ENCODE measurements around the gene NLRC5.

Gene NLRC5

DNA sequence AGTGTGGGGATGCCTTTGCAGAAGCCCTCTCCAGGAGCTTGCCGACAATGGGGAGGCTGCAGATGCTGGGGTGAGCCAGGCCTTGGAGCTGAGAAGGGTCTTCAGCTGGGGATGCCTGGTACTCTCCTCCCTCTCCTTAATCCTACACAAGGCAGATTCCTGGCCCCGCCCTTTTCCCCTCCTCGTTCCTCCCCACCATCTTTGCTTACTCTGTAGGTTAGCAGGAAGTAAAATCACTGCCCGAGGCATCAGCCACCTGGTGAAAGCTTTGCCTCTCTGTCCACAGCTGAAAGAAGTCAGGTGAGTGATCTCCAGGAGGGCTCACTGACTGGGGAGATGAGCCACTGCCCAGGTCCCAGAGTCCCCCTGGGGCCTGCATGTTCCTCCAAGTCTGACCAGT lies 38.7 kb downstream of the NLRC5 start:
- no peak for DNase-seq
- Histone ChIP-seq H3K27ac (ENCODE audit: low read length) (no peak overlapping the region), H3K79me2 (ENCODE audit: insufficient read depth, low read length) (no peaks in the 10 kb centered on the region), H3K9ac (ENCODE audit: low read depth, low read length) (no peak overlapping the region), H3K36me3 (ENCODE audit: insufficient read depth, low read length) (no peaks in the 10 kb centered on the region), H3K27me3 (ENCODE audit: insufficient read depth, low read length, poor library complexity) (no peaks in the 10 kb centered on the region), H3K4me3 (ENCODE audit: low read depth in 1 of 2, low read length in 2 of 2) (no peak overlapping the region), H2AFZ (ENCODE audit: low read depth, low read length) (no peak overlapping the region), H3K4me1 (ENCODE audit: insufficient read depth, low read length) (no peaks in the 10 kb centered on the region), H3K9me3 (ENCODE audit: insufficient read depth, low read length, severe bottlenecking) (no peaks in the 10 kb centered on the region), H4K20me1 (ENCODE audit: insufficient read depth, low read length) (no peaks in the 10 kb centered on the region), H3K4me2 (ENCODE audit: insufficient read depth, low read length) (no peak overlapping the region)
- no peak for ATAC-seq (ENCODE audit: insufficient read depth, low read depth)
- TF ChIP-seq EZH2 (IDR thresholded peaks at IDR 0.05; ENCODE audit: borderline replicate concordance, low read depth, low read length, severe bottlenecking), result no peak
- TF ChIP-seq, protein P1, sequence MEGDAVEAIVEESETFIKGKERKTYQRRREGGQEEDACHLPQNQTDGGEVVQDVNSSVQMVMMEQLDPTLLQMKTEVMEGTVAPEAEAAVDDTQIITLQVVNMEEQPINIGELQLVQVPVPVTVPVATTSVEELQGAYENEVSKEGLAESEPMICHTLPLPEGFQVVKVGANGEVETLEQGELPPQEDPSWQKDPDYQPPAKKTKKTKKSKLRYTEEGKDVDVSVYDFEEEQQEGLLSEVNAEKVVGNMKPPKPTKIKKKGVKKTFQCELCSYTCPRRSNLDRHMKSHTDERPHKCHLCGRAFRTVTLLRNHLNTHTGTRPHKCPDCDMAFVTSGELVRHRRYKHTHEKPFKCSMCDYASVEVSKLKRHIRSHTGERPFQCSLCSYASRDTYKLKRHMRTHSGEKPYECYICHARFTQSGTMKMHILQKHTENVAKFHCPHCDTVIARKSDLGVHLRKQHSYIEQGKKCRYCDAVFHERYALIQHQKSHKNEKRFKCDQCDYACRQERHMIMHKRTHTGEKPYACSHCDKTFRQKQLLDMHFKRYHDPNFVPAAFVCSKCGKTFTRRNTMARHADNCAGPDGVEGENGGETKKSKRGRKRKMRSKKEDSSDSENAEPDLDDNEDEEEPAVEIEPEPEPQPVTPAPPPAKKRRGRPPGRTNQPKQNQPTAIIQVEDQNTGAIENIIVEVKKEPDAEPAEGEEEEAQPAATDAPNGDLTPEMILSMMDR (IDR thresholded peaks at IDR 0.05; ENCODE audit: borderline replicate concordance, extremely low read depth, low read length, poor library complexity, severe bottlenecking), result no peak

- no peaks in the 10 kb centered on the region for H3K36me3 ChIP-seq (ENCODE audit: insufficient read depth, low read length)
- ATAC-seq (ENCODE audit: insufficient read depth, low read depth) (no peak), DNase-seq (no peak)
- no peak overlapping the region for H3K4me3 ChIP-seq (ENCODE audit: low read depth in 1 of 2, low read length in 2 of 2)
- no peak overlapping the region for H3K9ac ChIP-seq (ENCODE audit: low read depth, low read length)
- H3K27me3 ChIP-seq (ENCODE audit: insufficient read depth, low read length, poor library complexity), result no peaks in the 10 kb centered on the region
- H4K20me1 ChIP-seq (ENCODE audit: insufficient read depth, low read length), result no peaks in the 10 kb centered on the region
- no peaks in the 10 kb centered on the region for H3K9me3 ChIP-seq (ENCODE audit: insufficient read depth, low read length, severe bottlenecking)
- H3K79me2 ChIP-seq (ENCODE audit: insufficient read depth, low read length), result no peaks in the 10 kb centered on the region
- TF ChIP-seq, protein P1 (IDR thresholded peaks at IDR 0.05; ENCODE audit: borderline replicate concordance, extremely low read depth, low read length, poor library complexity, severe bottlenecking), result no peak
- no peak for TF ChIP-seq EZH2 (IDR thresholded peaks at IDR 0.05; ENCODE audit: borderline replicate concordance, low read depth, low read length, severe bottlenecking)
- H3K4me2 ChIP-seq (ENCODE audit: insufficient read depth, low read length), result no peak overlapping the region
- H3K27ac ChIP-seq (ENCODE audit: low read length), result no peak overlapping the region
- H3K4me1 ChIP-seq (ENCODE audit: insufficient read depth, low read length), result no peaks in the 10 kb centered on the region
- no peak overlapping the region for H2AFZ ChIP-seq (ENCODE audit: low read depth, low read length)
Observed at GRCh38 chr16:57029161-57030160, 40.1 kb downstream of the NLRC5 start.

- Histone ChIP-seq H3K27ac (ENCODE audit: low read length) (no peak overlapping the region), H3K27me3 (ENCODE audit: insufficient read depth, low read length, poor library complexity) (no peaks in the 10 kb centered on the region), H3K79me2 (ENCODE audit: insufficient read depth, low read length) (no peaks in the 10 kb centered on the region), H3K9me3 (ENCODE audit: insufficient read depth, low read length, severe bottlenecking) (no peaks in the 10 kb centered on the region), H3K36me3 (ENCODE audit: insufficient read depth, low read length) (no peaks in the 10 kb centered on the region), H3K4me1 (ENCODE audit: insufficient read depth, low read length) (no peaks in the 10 kb centered on the region), H3K4me2 (ENCODE audit: insufficient read depth, low read length) (no peak overlapping the region), H2AFZ (ENCODE audit: low read depth, low read length) (no peak overlapping the region), H3K9ac (ENCODE audit: low read depth, low read length) (no peak overlapping the region), H3K4me3 (ENCODE audit: low read depth in 1 of 2, low read length in 2 of 2) (no peak overlapping the region), H4K20me1 (ENCODE audit: insufficient read depth, low read length) (no peaks in the 10 kb centered on the region)
- ATAC-seq (ENCODE audit: insufficient read depth, low read depth) (no peak), DNase-seq (no peak)
- TF ChIP-seq EZH2 (IDR thresholded peaks at IDR 0.05; ENCODE audit: borderline replicate concordance, low read depth, low read length, severe bottlenecking), result no peak
- TF ChIP-seq, protein P1 (IDR thresholded peaks at IDR 0.05; ENCODE audit: borderline replicate concordance, extremely low read depth, low read length, poor library complexity, severe bottlenecking), result no peak
Observed at GRCh38 chr16:57030346-57030902, 41.1 kb downstream of the NLRC5 start.

Measured in DND-41 (cell line).